EL (cell line): ENCODE measurements around the gene WAC.
"Not testable (repeated sequence)": the region's sequence is repeated elsewhere in the genome, so short reads cannot be mapped to it uniquely, and the experiment has no call there.

ENCODE experiments used
- DNase-seq: peaks from one replicate; pipeline ENCODE4 v3.0.0-alpha.2; 2016

Gene WAC

GRCh38 chr10:28569506-28570159 is 36.7 kb downstream of the WAC start:
- DNase-seq, result peak; percentile 37

GRCh38 chr10:28570598-28570997 is 37.7 kb downstream of the WAC start:
- no peak for DNase-seq

- no peak for DNase-seq
Measured at GRCh38 chr10:28571265-28571664, 38.3 kb downstream of the WAC start.

- not testable (repeated sequence) for DNase-seq
Measured at GRCh38 chr10:28574214-28574613, 41.3 kb downstream of the WAC start.

GRCh38 chr10:28575852-28576251 is 42.9 kb downstream of the WAC start:
- DNase-seq, result no peak

- no peak for DNase-seq
Measured at GRCh38 chr10:28577506-28577905, 44.6 kb downstream of the WAC start.

- DNase-seq, result no peak
Measured at GRCh38 chr10:28578454-28578853, 45.5 kb downstream of the WAC start.

GRCh38 chr10:28580825-28581224 is 47.9 kb downstream of the WAC start:
- DNase-seq, result no peak

- no peak for DNase-seq
Measured at GRCh38 chr10:28581916-28582315, 49.0 kb downstream of the WAC start.

- no peak for DNase-seq
Measured at GRCh38 chr10:28585076-28585475, 52.2 kb downstream of the WAC start.

- no peak for DNase-seq
Measured at GRCh38 chr10:28586176-28586575, 53.3 kb downstream of the WAC start.

GRCh38 chr10:28587270-28587969 is 54.5 kb downstream of the WAC start:
- DNase-seq, result peak; percentile 28

GRCh38 chr10:28587970-28588290 is 55.0 kb downstream of the WAC start:
- peak; percentile 49 for DNase-seq

- DNase-seq, result peak; percentile 74
Measured at GRCh38 chr10:28592953-28593352, 60.0 kb downstream of the WAC start.

- DNase-seq, result no peak
Measured at GRCh38 chr10:28593811-28594210, 60.9 kb downstream of the WAC start.

- DNase-seq, result no peak
Measured at GRCh38 chr10:28594406-28594805, 61.5 kb downstream of the WAC start.

GRCh38 chr10:28595613-28596012 is 62.7 kb downstream of the WAC start:
- peak; percentile 15 for DNase-seq

GRCh38 chr10:28600056-28600455 is 67.1 kb downstream of the WAC start:
- DNase-seq, result no peak

- no peak for DNase-seq
Measured at GRCh38 chr10:28601012-28601411, 68.1 kb downstream of the WAC start.

GRCh38 chr10:28604567-28605536 is 71.9 kb downstream of the WAC start:
- no peak for DNase-seq

GRCh38 chr10:28606568-28606967 is 73.7 kb downstream of the WAC start:
- DNase-seq, result no peak

- DNase-seq, result not testable (repeated sequence)
Measured at GRCh38 chr10:28609636-28610035, 76.7 kb downstream of the WAC start.

- no peak for DNase-seq
Measured at GRCh38 chr10:28612877-28613276, 80.0 kb downstream of the WAC start.

GRCh38 chr10:28616514-28616913 is 83.6 kb downstream of the WAC start:
- no peak for DNase-seq
